GM04504 (cell line): ENCODE data around the gene ACO2.

Experiments used
- DNase-seq: peaks from one replicate; pipeline ENCODE4 v3.0.0-alpha.2; 2012; ENCODE audit warnings: low read depth

ACO2 gene

GRCh38 chr22:41523464-41524221 is 54.7 kb downstream of the ACO2 start:
- no peak for DNase-seq

GRCh38 chr22:41524251-41524661 is 55.3 kb downstream of the ACO2 start:
- no peak for DNase-seq

GRCh38 chr22:41524809-41525449 is 56.0 kb downstream of the ACO2 start:
- DNase-seq = no peak

GRCh38 chr22:41525450-41526225 is 56.7 kb downstream of the ACO2 start:
- DNase-seq = no peak

- no peak for DNase-seq
Measured at GRCh38 chr22:41526226-41526829, 57.4 kb downstream of the ACO2 start.

- no peak for DNase-seq
Measured at GRCh38 chr22:41526830-41527799, 58.2 kb downstream of the ACO2 start.

GRCh38 chr22:41528132-41528766 is 59.3 kb downstream of the ACO2 start:
- DNase-seq = no peak

- no peak for DNase-seq
Measured at GRCh38 chr22:41528938-41529561, 60.1 kb downstream of the ACO2 start.

- no peak for DNase-seq
Measured at GRCh38 chr22:41530890-41531714, 62.2 kb downstream of the ACO2 start.

GRCh38 chr22:41531715-41532477 is 63.0 kb downstream of the ACO2 start:
- DNase-seq = no peak

GRCh38 chr22:41532908-41533825 is 64.2 kb downstream of the ACO2 start:
- DNase-seq = no peak

- no peak for DNase-seq
Measured at GRCh38 chr22:41534219-41534618, 65.3 kb downstream of the ACO2 start.

GRCh38 chr22:41535244-41535643 is 66.3 kb downstream of the ACO2 start:
- DNase-seq = no peak

- no peak for DNase-seq
Measured at GRCh38 chr22:41537203-41537602, 68.3 kb downstream of the ACO2 start.

- DNase-seq = no peak
Measured at GRCh38 chr22:41538583-41538982, 69.7 kb downstream of the ACO2 start.

GRCh38 chr22:41539146-41540005 is 70.5 kb downstream of the ACO2 start:
- no peak for DNase-seq

- DNase-seq = no peak
Measured at GRCh38 chr22:41540006-41540315, 71.0 kb downstream of the ACO2 start.
